Choroid plexus epithelial cell (primary cell): ENCODE results near the gene JPH2.

Experiments used
- DNase-seq: peaks from one replicate; pipeline ENCODE4 v3.0.0-alpha.2; 2010; ENCODE audit warnings: low read depth
- H3K4me3 ChIP-seq: 2 replicates; pipeline ENCODE4 v1.5.1; 2011; ENCODE audit warnings: low read depth, mild to moderate bottlenecking, control low read depth, low read length, moderate library complexity
- CTCF ChIP-seq: conservative IDR thresholded peaks from 2 replicates; pipeline ENCODE4 v1.5.1; 2011; ENCODE audit warnings: low read depth, mild to moderate bottlenecking, control low read depth, inconsistent platforms, low read length, moderate library complexity

Gene JPH2

GRCh38 chr20:44071526-44072111, 115.4 kb downstream of the JPH2 start:
- no peak for TF ChIP-seq CTCF
- DNase-seq = no peak
- H3K4me3 ChIP-seq = no peak overlapping the region

DNA sequence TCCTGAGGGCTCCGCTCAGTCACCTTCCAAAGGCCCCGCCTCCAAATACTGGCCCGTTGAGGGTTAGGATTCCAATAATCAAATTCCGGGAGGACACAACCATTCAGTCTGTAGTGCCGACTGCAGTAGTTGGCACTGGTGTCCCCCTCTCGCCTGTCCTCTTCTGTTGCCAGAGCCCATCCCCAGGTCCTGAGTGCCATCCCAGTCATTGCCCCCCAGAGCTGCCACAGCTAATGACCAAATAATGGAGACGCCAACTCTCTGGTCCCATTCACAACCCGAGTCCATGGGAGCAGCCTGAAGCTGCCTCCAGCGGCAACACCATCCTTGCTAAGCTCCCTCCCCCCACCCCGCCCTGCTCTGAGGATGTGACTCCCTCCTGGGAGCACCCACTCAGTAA, 115.9 kb downstream of the JPH2 start:
- no peak overlapping the region for H3K4me3 ChIP-seq
- TF ChIP-seq CTCF = no peak
- DNase-seq = no peak

DNA sequence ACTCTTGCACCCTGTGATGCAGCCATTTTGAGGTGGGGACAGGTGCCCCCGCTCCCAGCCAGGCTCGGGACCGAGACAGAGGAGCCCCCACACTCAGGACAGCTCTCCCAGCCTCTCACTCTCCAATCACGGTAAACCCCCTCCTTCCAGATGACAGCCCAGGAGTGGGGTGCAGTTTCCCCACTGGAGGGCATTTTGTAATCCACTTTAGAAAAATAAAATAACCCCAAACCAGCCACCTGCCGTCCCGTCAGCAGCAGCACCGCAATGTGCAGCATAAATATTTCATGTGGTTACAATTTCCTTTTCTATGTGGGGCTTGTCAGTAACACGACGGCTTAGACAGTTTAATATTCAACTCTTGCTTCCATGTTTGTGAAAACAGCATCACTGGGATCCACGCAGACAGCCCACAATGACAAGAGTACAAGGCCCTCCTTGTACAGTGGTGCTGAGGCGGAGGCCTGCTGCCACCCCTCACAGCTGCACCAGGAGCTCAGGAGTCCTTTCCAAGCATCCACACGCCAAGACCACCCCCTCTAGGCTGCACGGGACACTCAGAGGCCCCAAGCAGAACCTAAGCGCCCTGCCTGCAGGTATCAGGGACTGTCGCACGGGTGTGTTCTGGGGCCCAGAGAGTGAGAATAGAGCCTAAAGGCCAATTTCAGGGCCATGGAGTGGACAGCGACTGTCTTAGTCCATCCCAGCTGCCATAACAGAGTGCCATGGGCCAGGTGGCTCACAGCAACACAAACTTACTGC, 116.7 kb downstream of the JPH2 start:
- H3K4me3 ChIP-seq = no peak overlapping the region
- no peak for DNase-seq
- TF ChIP-seq CTCF = no peak

DNA sequence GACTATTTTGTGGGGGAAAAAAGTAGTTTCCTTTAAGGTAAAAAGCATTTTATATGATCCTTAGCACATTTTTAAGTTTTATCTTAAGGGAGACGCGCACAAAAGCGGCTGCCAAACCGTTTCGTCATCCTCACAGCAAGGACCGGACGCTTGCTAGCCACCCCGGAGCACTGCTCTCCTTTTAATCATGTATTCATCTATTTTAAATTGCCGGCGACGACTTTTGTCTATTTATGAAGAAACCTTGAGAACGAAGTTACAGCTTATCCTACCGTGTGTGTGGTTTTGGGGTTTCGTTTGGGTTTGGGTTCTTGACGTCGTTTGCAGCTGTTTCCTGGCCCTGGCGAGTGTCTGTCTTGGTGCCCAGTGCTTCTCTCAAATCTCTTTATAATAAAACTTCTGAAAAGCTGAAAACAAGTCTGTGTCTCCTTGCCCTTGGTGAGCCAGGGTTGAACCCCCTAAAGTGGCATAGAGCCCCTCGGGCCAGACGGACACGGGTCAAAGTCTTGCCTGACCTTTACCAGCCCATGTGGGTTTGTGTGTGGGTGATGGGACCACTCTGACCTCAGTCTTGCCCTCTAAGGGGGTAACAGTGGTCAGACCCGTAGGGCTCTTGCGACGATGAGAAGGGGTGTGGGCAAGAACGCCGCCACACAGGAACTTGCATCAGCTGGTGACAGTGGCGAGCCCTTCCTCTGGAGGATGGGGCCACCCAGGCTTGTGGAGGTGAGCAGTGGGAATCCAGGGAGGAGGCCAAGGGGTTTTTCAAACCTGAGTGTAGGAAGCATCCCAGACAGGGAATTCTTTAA, 117.6 kb downstream of the JPH2 start:
- no peak for DNase-seq
- H3K4me3 ChIP-seq = no peak overlapping the region
- no peak for TF ChIP-seq CTCF

DNA sequence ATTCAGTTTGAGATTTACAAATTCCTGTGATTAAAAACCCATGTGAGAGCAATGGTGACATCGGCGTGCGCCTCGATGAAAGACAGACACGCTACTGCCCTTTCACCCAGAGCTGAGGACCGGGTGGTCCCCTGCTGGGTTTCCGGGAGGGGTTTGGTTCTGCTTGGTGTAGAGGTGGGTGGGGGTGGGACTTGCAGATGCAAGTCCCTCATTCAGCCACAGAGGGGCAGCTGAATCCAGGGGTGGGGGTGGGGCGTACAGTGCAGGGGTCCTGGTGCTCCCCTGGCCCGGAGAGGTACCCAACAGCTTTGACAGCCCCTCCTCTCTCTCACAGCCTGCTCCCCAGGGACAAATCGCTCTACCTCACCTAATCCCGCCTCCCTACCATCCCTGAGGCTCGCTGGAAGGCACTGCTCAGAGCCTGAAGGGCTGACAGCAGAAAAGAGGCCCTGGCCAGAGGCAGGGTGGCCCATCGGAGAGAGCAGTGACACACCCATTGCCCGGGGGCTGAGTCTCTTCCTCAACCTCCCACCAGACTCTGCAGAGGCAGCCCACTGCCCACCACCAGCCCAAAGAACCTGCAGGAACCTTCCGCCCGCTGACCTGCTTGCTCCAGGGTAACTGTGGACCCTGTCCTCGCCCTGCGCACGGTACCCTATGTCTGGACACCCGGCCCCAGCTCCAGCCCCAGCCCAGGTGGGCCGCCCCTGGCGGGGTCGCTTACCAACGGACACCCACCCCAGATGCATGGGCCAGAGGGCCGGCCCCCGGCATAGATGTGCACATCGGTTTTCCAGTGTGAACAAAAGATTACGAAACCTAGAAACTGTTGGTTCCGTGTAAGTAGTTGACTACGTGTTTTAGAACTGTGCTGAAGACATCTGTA, 118.4 kb downstream of the JPH2 start:
- H3K4me3 ChIP-seq = no peak overlapping the region
- DNase-seq = no peak
- TF ChIP-seq CTCF = no peak

DNA sequence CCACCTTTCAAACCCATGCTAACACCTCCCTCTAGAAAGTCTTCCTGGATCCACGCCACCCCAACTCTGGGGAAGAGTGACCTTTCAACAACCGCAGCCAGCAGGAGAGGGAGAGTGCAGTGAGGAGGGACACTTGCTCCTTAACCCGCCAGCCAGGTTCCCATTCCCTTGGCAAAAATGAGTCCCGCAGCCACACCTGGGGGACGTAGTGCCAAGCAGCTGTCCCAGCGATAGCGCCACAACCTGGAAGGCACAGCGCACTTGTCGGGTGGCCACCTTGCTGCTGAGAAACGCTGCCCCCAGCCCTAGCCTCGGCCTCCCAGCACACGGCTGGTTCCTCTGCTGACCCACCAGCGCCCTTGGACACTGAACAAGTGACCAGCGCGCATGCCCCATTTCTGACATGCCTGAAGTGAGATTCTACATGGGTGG, 119.3 kb downstream of the JPH2 start:
- DNase-seq = no peak
- no peak for TF ChIP-seq CTCF

More for the DNA sequence above, 119.3 kb downstream of the JPH2 start:
- H3K4me3 ChIP-seq = no peak overlapping the region
